GM23338 (cell line): ENCODE data around the gene KRT83. TPM values are rescaled to one million over a fixed set of nuclear protein-coding genes. Genes with fewer than 3 reads are reported as not detected.

Experiments used
- ATAC-seq: fragments of 200-7000 bp; cut with Tn5 transposase; 3 replicates; pipeline ENCODE4 v1.9.1; 2020
- DNase-seq: peaks from one replicate; pipeline ENCODE4 v3.0.0-alpha.2; 2015; ENCODE audit warnings: low spot score
- H2AFZ ChIP-seq: fragments of 200-600 bp; sonication (generic); 2 replicates; pipeline ENCODE4 v1.8.0; 2016; ENCODE audit warnings: antibody characterized with exemption, mild to moderate bottlenecking, moderate library complexity
- H3F3A ChIP-seq: fragments of 200-600 bp; sonication (generic); replicated peaks from 2 replicates; pipeline ENCODE4 v1.8.0; 2017; ENCODE audit warnings: antibody characterized with exemption, mixed run types, low read depth
- H3K27ac ChIP-seq: fragments of 200-600 bp; sonication (generic); 2 replicates; pipeline ENCODE4 v1.6.1; 2016; ENCODE audit warnings: low read depth
- H3K27me3 ChIP-seq: fragments of 200-600 bp; sonication (generic); 2 replicates; pipeline ENCODE4 v1.8.0; 2016; ENCODE audit warnings: mild to moderate bottlenecking, mixed run types, moderate library complexity; ENCODE audit not compliant: insufficient read depth
- H3K36me3 ChIP-seq: fragments of 200-600 bp; sonication (generic); 2 replicates; pipeline ENCODE4 v1.8.0; 2016; ENCODE audit warnings: mild to moderate bottlenecking; ENCODE audit not compliant: insufficient read depth
- H3K4me1 ChIP-seq: fragments of 200-600 bp; sonication (generic); 2 replicates; pipeline ENCODE4 v1.8.0; 2016; ENCODE audit warnings: mild to moderate bottlenecking, moderate library complexity; ENCODE audit not compliant: insufficient read depth
- H3K4me2 ChIP-seq: fragments of 200-600 bp; sonication (generic); 2 replicates; pipeline ENCODE4 v1.7.1; 2017; ENCODE audit warnings: mixed run types
- H3K4me3 ChIP-seq: fragments of 200-600 bp; sonication (generic); 2 replicates; pipeline ENCODE4 v1.6.1; 2016; ENCODE audit warnings: mixed run types
- H3K79me2 ChIP-seq: fragments of 200-600 bp; sonication (generic); replicated peaks from 2 replicates; pipeline ENCODE4 v1.8.0; 2017; ENCODE audit warnings: mild to moderate bottlenecking; ENCODE audit not compliant: insufficient read depth
- H3K9me2 ChIP-seq: fragments of 200-600 bp; sonication (generic); 2 replicates; pipeline ENCODE4 v1.8.0; 2017; ENCODE audit not compliant: insufficient read depth
- H4K20me1 ChIP-seq: fragments of 200-600 bp; sonication (generic); replicated peaks from 2 replicates; pipeline ENCODE4 v1.8.0; 2017; ENCODE audit warnings: mild to moderate bottlenecking; ENCODE audit not compliant: insufficient read depth
- H3K27ac Mint-ChIP-seq: 2 replicates; pipeline ENCODE4 v1.8.0; 2020; ENCODE audit warnings: inconsistent platforms, mild to moderate bottlenecking, moderate library complexity, mixed read lengths
- H3K27me3 Mint-ChIP-seq: 3 replicates; pipeline ENCODE4 v1.8.0; 2022; ENCODE audit warnings: low read depth, mild to moderate bottlenecking, moderate library complexity, mixed read lengths, inconsistent platforms; ENCODE audit not compliant: insufficient read depth, poor library complexity
- H3K36me3 Mint-ChIP-seq: 3 replicates; pipeline ENCODE4 v1.8.0; 2021; ENCODE audit warnings: low read depth, mild to moderate bottlenecking, inconsistent platforms, moderate library complexity, mixed read lengths
- H3K4me1 Mint-ChIP-seq: 3 replicates; pipeline ENCODE4 v1.8.0; 2020; ENCODE audit warnings: mild to moderate bottlenecking, inconsistent platforms, mixed read lengths
- H3K4me3 Mint-ChIP-seq: 3 replicates; pipeline ENCODE4 v1.8.0; 2021; ENCODE audit warnings: moderate library complexity, mild to moderate bottlenecking, inconsistent platforms, mixed read lengths
- H3K9me3 Mint-ChIP-seq: 3 replicates; pipeline ENCODE4 v1.8.0; 2020; ENCODE audit warnings: moderate library complexity, mild to moderate bottlenecking, inconsistent platforms, mixed read lengths
- CREB1 ChIP-seq: fragments of 250-450 bp; sonication (Bioruptor Pico); IDR thresholded peaks from 2 replicates; pipeline ENCODE4 v1.5.0; 2020; ENCODE audit warnings: low read depth, mild to moderate bottlenecking, moderate library complexity
- EZH2phosphoT487 ChIP-seq: fragments of 200-600 bp; sonication (generic); IDR thresholded peaks from one replicate; pipeline ENCODE4 v1.8.1; 2018; ENCODE audit warnings: antibody characterized with exemption; ENCODE audit not compliant: unreplicated experiment
- STAT1 ChIP-seq: IDR thresholded peaks from one replicate; pipeline ENCODE4 v1.6.1; 2016; ENCODE audit warnings: antibody characterized with exemption; ENCODE audit not compliant: unreplicated experiment
- polyA plus RNA-seq: library from polyadenylated mRNA; unstranded; fragments of >200 nt; fragmentation: Nextera tagmentation; extraction: Ambion mirVana; gene quantifications from 2 replicates; pipeline ENCODE4 v1.2.1, GENCODE V29; 2016
- total RNA-seq: library from RNA; depleted of rRNA; stranded (reverse); fragments of >200 nt; shearing (Covaris generic); gene quantifications from 2 replicates; pipeline ENCODE4 v1.2.3, GENCODE V29; 2014
- TF ChIP-seq, protein P1 (sequence below): IDR thresholded peaks from one replicate; pipeline ENCODE4 v1.6.1; 2018; ENCODE audit warnings: antibody characterized with exemption; ENCODE audit not compliant: unreplicated experiment
- TF ChIP-seq, protein P2 (sequence below), 2 experiments: fragments of 200-600 bp in 1 of 2; sonication (generic) in 1 of 2; conservative IDR thresholded peaks; 2 replicates each; pipeline versions ENCODE4 v1.5.1 to v1.6.1; 2016 to 2017; ENCODE audit warnings: antibody characterized with exemption in 2 of 2, low read depth in 2 of 2, mild to moderate bottlenecking in 2 of 2, moderate library complexity in 1 of 2

Gene KRT83
- total and polyA plus RNA-seq, 2 experiments from 2014 or later = not detected

DNA sequence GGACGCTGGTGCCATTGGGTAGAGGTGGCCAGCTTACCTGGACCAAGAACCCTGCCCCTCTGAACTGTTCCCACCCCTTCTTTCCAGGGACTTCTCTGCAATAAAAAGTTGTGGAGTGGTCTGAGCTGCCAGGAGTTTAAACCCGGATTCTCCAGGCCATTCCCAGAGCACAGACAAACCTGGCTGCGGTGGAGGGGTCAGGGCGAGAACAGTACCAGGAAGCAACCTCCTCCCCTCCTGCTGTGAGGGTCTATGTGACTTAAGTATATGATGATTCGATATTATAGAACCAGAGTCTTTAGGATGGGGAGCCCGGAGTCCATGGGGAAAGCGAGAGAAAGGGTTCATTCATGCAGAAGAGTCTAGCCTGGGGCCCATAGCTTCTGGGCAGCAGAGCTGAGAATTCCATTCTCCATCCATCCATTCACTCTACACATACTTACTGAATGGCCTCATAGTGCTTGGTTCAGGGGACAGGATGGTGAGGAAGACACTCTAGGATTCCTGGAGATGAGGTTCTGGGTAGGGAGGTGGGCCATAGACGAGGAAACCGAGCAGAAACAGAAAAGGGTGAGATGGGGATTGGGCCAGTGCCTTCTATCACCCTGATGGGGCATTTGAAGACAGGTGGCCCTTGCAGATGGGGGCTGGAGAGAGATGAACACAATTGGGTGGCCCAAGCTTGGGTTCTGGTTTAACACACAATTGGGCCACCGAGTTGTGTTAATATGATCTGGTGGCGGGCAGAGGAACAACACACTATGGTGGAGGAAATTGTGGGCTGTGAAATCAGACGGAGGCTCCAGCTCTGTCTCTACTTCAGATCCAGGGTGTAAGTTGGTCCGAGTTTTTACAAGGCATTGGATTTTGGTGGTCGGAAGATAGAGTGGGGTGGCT is 41.5 kb downstream of the KRT83 start:
- Histone ChIP-seq H3K27ac (no peak overlapping the region), H3F3A (no peaks in the 10 kb centered on the region), H2AFZ (no peak overlapping the region), H4K20me1 (no peaks in the 10 kb centered on the region), H3K79me2 (no peaks in the 10 kb centered on the region), H3K4me2 (no peak overlapping the region), H3K4me1 (no peaks in the 10 kb centered on the region; the same call in 1 of the 2 replicates), H3K36me3 (no peaks in the 10 kb centered on the region), H3K9me2 (0 out of 2 replicates have a peak, but pooled peaks cover 3% of the 10 kb centered on the region), H3K4me3 (no peak overlapping the region), H3K27me3 (peaks cover 11% of the 10 kb centered on the region)
- TF ChIP-seq CREB1 (no peak), STAT1 (no peak), EZH2phosphoT487 (no peak)
- TF ChIP-seq, protein P1, sequence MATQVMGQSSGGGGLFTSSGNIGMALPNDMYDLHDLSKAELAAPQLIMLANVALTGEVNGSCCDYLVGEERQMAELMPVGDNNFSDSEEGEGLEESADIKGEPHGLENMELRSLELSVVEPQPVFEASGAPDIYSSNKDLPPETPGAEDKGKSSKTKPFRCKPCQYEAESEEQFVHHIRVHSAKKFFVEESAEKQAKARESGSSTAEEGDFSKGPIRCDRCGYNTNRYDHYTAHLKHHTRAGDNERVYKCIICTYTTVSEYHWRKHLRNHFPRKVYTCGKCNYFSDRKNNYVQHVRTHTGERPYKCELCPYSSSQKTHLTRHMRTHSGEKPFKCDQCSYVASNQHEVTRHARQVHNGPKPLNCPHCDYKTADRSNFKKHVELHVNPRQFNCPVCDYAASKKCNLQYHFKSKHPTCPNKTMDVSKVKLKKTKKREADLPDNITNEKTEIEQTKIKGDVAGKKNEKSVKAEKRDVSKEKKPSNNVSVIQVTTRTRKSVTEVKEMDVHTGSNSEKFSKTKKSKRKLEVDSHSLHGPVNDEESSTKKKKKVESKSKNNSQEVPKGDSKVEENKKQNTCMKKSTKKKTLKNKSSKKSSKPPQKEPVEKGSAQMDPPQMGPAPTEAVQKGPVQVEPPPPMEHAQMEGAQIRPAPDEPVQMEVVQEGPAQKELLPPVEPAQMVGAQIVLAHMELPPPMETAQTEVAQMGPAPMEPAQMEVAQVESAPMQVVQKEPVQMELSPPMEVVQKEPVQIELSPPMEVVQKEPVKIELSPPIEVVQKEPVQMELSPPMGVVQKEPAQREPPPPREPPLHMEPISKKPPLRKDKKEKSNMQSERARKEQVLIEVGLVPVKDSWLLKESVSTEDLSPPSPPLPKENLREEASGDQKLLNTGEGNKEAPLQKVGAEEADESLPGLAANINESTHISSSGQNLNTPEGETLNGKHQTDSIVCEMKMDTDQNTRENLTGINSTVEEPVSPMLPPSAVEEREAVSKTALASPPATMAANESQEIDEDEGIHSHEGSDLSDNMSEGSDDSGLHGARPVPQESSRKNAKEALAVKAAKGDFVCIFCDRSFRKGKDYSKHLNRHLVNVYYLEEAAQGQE = no peak
- ATAC-seq = no peak
- H3K4me3 Mint-ChIP-seq = 0 out of 3 replicates have a peak overlapping the region, but pooled peaks have one; percentile 6
- no peaks in the 10 kb centered on the region for H3K9me3 Mint-ChIP-seq
- H3K27ac Mint-ChIP-seq = no peak overlapping the region
- DNase-seq = no peak
- no peaks in the 10 kb centered on the region for H3K4me1 Mint-ChIP-seq
- H3K36me3 Mint-ChIP-seq = no peaks in the 10 kb centered on the region
- H3K27me3 Mint-ChIP-seq = peaks cover 11% of the 10 kb centered on the region

DNA sequence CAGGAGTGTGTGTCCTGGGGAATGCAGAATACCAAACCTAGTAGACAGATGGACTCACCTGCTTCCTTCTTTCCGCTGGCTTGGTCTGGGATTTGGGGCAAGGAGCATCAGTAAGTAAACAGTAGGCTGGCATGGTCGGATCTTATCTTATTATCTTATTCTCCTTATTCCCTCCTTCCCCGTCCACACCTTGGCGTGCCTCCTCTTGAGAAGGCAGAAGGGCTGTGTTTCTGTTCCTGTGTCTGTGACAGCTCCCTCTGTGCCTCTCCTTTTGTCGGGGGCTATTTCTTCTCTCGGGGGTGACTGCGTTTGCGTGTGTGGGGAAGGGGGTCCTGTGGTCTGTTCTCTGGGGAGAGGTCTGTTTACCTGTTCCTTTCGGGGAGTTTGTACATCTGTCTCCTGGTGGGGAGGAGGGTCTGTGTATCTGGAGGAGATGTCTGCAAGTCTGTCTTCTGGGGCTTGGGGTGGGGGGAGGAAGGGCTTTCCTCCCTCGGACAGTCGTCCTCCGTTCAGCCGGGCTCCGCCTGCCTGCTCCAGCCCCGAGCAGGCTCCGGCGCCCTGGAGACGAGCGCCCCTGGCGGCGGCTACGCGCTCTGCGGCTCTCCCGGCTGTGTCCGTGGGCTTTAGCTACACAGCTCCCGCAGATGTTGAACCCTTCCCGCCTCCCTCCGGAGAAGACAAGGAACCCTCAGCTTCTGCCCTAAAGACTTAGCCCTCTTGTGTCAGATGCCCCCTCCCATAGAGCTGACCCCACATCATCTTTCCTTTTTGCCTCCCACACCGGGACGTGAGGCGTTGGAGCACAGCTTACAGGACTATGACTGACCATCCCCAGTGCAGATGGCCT is 42.4 kb downstream of the KRT83 start:
- Histone ChIP-seq H3F3A (no peaks in the 10 kb centered on the region), H3K79me2 (no peaks in the 10 kb centered on the region), H3K4me2 (peak overlapping the region; percentile 93), H3K9me2 (0 out of 2 replicates have a peak, but pooled peaks cover 3% of the 10 kb centered on the region), H3K27me3 (peaks cover 11% of the 10 kb centered on the region), H3K36me3 (no peaks in the 10 kb centered on the region), H3K4me3 (peak overlapping the region; percentile 60), H2AFZ (peak overlapping the region; percentile 100), H4K20me1 (no peaks in the 10 kb centered on the region), H3K4me1 (no peaks in the 10 kb centered on the region; the same call in 1 of the 2 replicates), H3K27ac (no peak overlapping the region)
- no peaks in the 10 kb centered on the region for H3K9me3 Mint-ChIP-seq
- H3K27me3 Mint-ChIP-seq = peaks cover 11% of the 10 kb centered on the region
- ATAC-seq = peak; percentile 99
- no peaks in the 10 kb centered on the region for H3K36me3 Mint-ChIP-seq
- H3K4me1 Mint-ChIP-seq = no peaks in the 10 kb centered on the region
- H3K27ac Mint-ChIP-seq = no peak overlapping the region
- TF ChIP-seq, protein P2, sequence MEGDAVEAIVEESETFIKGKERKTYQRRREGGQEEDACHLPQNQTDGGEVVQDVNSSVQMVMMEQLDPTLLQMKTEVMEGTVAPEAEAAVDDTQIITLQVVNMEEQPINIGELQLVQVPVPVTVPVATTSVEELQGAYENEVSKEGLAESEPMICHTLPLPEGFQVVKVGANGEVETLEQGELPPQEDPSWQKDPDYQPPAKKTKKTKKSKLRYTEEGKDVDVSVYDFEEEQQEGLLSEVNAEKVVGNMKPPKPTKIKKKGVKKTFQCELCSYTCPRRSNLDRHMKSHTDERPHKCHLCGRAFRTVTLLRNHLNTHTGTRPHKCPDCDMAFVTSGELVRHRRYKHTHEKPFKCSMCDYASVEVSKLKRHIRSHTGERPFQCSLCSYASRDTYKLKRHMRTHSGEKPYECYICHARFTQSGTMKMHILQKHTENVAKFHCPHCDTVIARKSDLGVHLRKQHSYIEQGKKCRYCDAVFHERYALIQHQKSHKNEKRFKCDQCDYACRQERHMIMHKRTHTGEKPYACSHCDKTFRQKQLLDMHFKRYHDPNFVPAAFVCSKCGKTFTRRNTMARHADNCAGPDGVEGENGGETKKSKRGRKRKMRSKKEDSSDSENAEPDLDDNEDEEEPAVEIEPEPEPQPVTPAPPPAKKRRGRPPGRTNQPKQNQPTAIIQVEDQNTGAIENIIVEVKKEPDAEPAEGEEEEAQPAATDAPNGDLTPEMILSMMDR (conservative IDR thresholded peaks at IDR 0.05; ENCODE audit: low read depth in 2 of 2) = peak; percentile 71 to 90
- TF ChIP-seq EZH2phosphoT487 = no peak
- peak; percentile 72 for DNase-seq
- H3K4me3 Mint-ChIP-seq = peak overlapping the region; percentile 69
